ENCODE data around the gene ADIG. TPM values are rescaled to one million over a fixed set of nuclear protein-coding genes. Genes with fewer than 3 reads are reported as not detected.

The ADIG gene
- total and polyA plus RNA-seq, 8 donors: not detected

GRCh38 chr20:38599410-38599882 lies 18.4 kb downstream of the ADIG start:
- no peak overlapping the region for H3K27ac ChIP-seq
- DNase-seq: peak; percentile 81 to 85
- WGBS, 5 donors: 18 to 41% (median 30%) methylated on average over 9 of the region's 9 CpGs; no CpG with 5 or more reads in 1 of the 5 donors
- no peaks in the 10 kb centered on the region for H3K36me3 ChIP-seq
- peaks cover 0 to 47% (median 20%) of the 10 kb centered on the region in 3 donors for H3K27me3 ChIP-seq
- TF ChIP-seq POLR2AphosphoS5 (IDR thresholded peaks at IDR 0.05) (peak in 1 of 3 donors; percentile 26), POLR2A (IDR thresholded peaks at IDR 0.05) (no peak), EP300 (IDR thresholded peaks at IDR 0.05) (no peak), CTCF (IDR thresholded peaks at IDR 0.05) (no peak)
- H3K4me1 ChIP-seq: peaks cover 5 to 17% (median 10%) of the 10 kb centered on the region in 4 donors
- intact Hi-C loops (cut with DNase I; ENCODE audit: low total_unique reads): no loop called here
- H3K4me3 ChIP-seq: no peak overlapping the region
- no peaks in the 10 kb centered on the region for H3K9me3 ChIP-seq

GRCh38 chr20:38600057-38600456 lies 19.1 kb downstream of the ADIG start:
- WGBS, 5 donors: 92 to 100% (median 97%) methylated on average over 1 of the region's 1 CpG
- H3K27ac ChIP-seq: no peak overlapping the region
- intact Hi-C loops (cut with DNase I; ENCODE audit: low total_unique reads): no loop called here
- no peak for DNase-seq
- H3K4me1 ChIP-seq: peaks cover 5 to 17% (median 10%) of the 10 kb centered on the region in 4 donors
- H3K4me3 ChIP-seq: no peak overlapping the region
- no peak for TF ChIP-seq POLR2A (IDR thresholded peaks at IDR 0.05)
- TF ChIP-seq POLR2AphosphoS5 (IDR thresholded peaks at IDR 0.05): no peak
- no peak for TF ChIP-seq EP300 (IDR thresholded peaks at IDR 0.05)
- no peak for TF ChIP-seq CTCF (IDR thresholded peaks at IDR 0.05)
- no peaks in the 10 kb centered on the region for H3K36me3 ChIP-seq
- H3K27me3 ChIP-seq: peaks cover 0 to 47% (median 20%) of the 10 kb centered on the region in 3 donors
- no peaks in the 10 kb centered on the region for H3K9me3 ChIP-seq

- peak within 1 kb of the TSS in 3 of 4 donors; percentile 21 to 33 (median 25) for H3K4me3 ChIP-seq
- intact Hi-C loops (cut with DNase I; ENCODE audit: low total_unique reads): no loop called here
- peak; percentile 51 to 74 for DNase-seq
- TF ChIP-seq EP300 (IDR thresholded peaks at IDR 0.05) (no peak), CTCF (IDR thresholded peaks at IDR 0.05) (peak in 2 of 7 experiments; percentile 15 to 18)
- H3K27me3 ChIP-seq: peaks cover 0 to 49% (median 20%) of the 10 kb centered on the region in 3 donors
- no peak within 1 kb of the TSS for H3K27ac ChIP-seq
- H3K9me3 ChIP-seq: no peaks in the 10 kb centered on the region
- no peaks in the 10 kb centered on the region for H3K36me3 ChIP-seq
- WGBS, 5 donors: 9 to 13% (median 9%) methylated on average over 32 to 42 of the region's 42 CpGs
- peaks cover 5 to 17% (median 10%) of the 10 kb centered on the region in 4 donors for H3K4me1 ChIP-seq
These were observed 20.5 kb downstream of the ADIG start, which contains the start of gene ARHGAP40 for GRCh38 chr20:38601216-38602184. TSS of gene ARHGAP40 (plus strand) at chr20:38601809.

- intact Hi-C loops (cut with DNase I; ENCODE audit: low total_unique reads): no loop called here
- H3K9me3 ChIP-seq: no peaks in the 10 kb centered on the region
- no peak for DNase-seq
- no peaks in the 10 kb centered on the region for H3K36me3 ChIP-seq
- H3K27me3 ChIP-seq: peaks cover 0 to 56% (median 20%) of the 10 kb centered on the region in 3 donors
- H3K4me3 ChIP-seq: peak overlapping the region in 2 of 4 donors; percentile 25 to 33
- WGBS, 5 donors: 19 to 48% (median 31%) methylated on average over 5 of the region's 5 CpGs
- peaks cover 5 to 17% (median 10%) of the 10 kb centered on the region in 4 donors for H3K4me1 ChIP-seq
- H3K27ac ChIP-seq: no peak overlapping the region
- TF ChIP-seq CTCF (IDR thresholded peaks at IDR 0.05) (no peak), POLR2AphosphoS5 (IDR thresholded peaks at IDR 0.05) (no peak), EP300 (IDR thresholded peaks at IDR 0.05) (no peak), POLR2A (IDR thresholded peaks at IDR 0.05) (no peak)
These were observed 21.2 kb downstream of the ADIG start for GRCh38 chr20:38602185-38602581.

All from stomach (tissue), 9 donors.